Upper lobe of left lung (tissue), 6 donors: ENCODE results near the gene LRRC73. TPM values are rescaled to one million over a fixed set of nuclear protein-coding genes. Genes with fewer than 3 reads are reported as not detected.

ENCODE experiments used
- ATAC-seq, 2 donors: fragments of 200-7000 bp; cut with Tn5 transposase; one replicate each; pipeline ENCODE4 v1.9.1; 2022; ENCODE audit warnings: mild to moderate bottlenecking in 2 of 2, moderate library complexity in 2 of 2; ENCODE audit not compliant: low FRiP score in 2 of 2
- DNase-seq, 2 donors: peaks; one replicate each; pipeline ENCODE4 v3.0.0-alpha.2; 2019 to 2020
- H3K27ac ChIP-seq, 4 donors: fragments of 200-600 bp; sonication (generic); one replicate each; pipeline ENCODE4 v1.5.1; 2016 to 2019
- H3K27me3 ChIP-seq, 4 donors: fragments of 200-600 bp; sonication (generic); one replicate each; pipeline ENCODE4 v1.5.1; 2017 to 2019
- H3K36me3 ChIP-seq, 4 donors: fragments of 200-600 bp; sonication (generic); one replicate each; pipeline ENCODE4 v1.5.1; 2016 to 2019
- H3K4me1 ChIP-seq, 4 donors: fragments of 200-600 bp; sonication (generic); one replicate each; pipeline ENCODE4 v1.5.1; 2018 to 2019
- H3K4me3 ChIP-seq, 4 donors: fragments of 200-600 bp; sonication (generic); one replicate each; pipeline ENCODE4 v1.5.1; 2017 to 2019; ENCODE audit warnings: mild to moderate bottlenecking in 2 of 4, moderate library complexity in 1 of 4
- H3K9me3 ChIP-seq, 4 donors: fragments of 200-600 bp; sonication (generic); one replicate each; pipeline ENCODE4 v1.5.1; 2018 to 2019
- CTCF ChIP-seq, 6 experiments: fragments of 450-650 bp in 4 of 6; fragments of 200-600 bp in 2 of 6; sonication (generic) in 2 of 6; IDR thresholded peaks; one replicate each; pipeline ENCODE4 v1.5.1; 2016 to 2019; ENCODE audit warnings: antibody characterized with exemption in 6 of 6
- EP300 ChIP-seq, 4 donors: sonication (generic); formaldehyde crosslinking; IDR thresholded peaks; one replicate each; pipeline ENCODE4 v1.5.1; 2017; ENCODE audit warnings: antibody characterized with exemption in 4 of 4, control low read depth in 2 of 4
- POLR2A ChIP-seq, 4 donors: fragments of 450-650 bp; IDR thresholded peaks; one replicate each; pipeline ENCODE4 v1.5.1; 2016 to 2017; ENCODE audit warnings: antibody characterized with exemption in 4 of 4, mild to moderate bottlenecking in 2 of 4
- POLR2AphosphoS5 ChIP-seq, 2 donors: sonication (generic); formaldehyde crosslinking; IDR thresholded peaks; one replicate each; pipeline ENCODE4 v1.5.1; 2017; ENCODE audit warnings: antibody characterized with exemption in 2 of 2
- WGBS, 2 donors: methylation state at CpG; one replicate each; pipeline ENCODE4 v1.1.5; 2017 to 2018; 5-methylcytosine and 5-hydroxymethylcytosine counted together
- total RNA-seq, 6 donors: library from RNA; depleted of rRNA in 4 of 6; stranded (reverse); fragments of >200 nt in 4 of 6; gene quantifications; one replicate each; pipeline versions ENCODE4 v1.1.0 to v1.2.1, GENCODE V29; 2016 to 2021
- donor health status: DM: no; HTN: no; CAD: no; lungs with moderate emphysema.
- donor health status: DM: no; HTN: yes; CAD: no; lungs with severe emphysema.

The LRRC73 gene
- total RNA-seq, 6 donors from 2014 or later, result 0.34 to 3.4 (median 2.5) TPM

GRCh38 chr6:43511824-43512415 is 1.8 kb upstream of the LRRC73 start:
- peaks cover 29 to 58% (median 46%) of the 10 kb centered on the region in 4 donors for H3K4me1 ChIP-seq
- H3K27ac ChIP-seq, result no peak overlapping the region
- WGBS, 2 donors, result 70 to 81% methylated on average over 11 of the region's 11 CpGs
- ATAC-seq (no peak), DNase-seq (no peak)
- no peaks in the 10 kb centered on the region for H3K9me3 ChIP-seq
- no peak overlapping the region for H3K4me3 ChIP-seq
- peaks cover 18 to 49% (median 41%) of the 10 kb centered on the region in 4 donors for H3K36me3 ChIP-seq
- peaks cover 0 to 8% (median 5%) of the 10 kb centered on the region in 4 donors for H3K27me3 ChIP-seq
- no peak for TF ChIP-seq CTCF (IDR thresholded peaks at IDR 0.05)
- TF ChIP-seq POLR2AphosphoS5 (IDR thresholded peaks at IDR 0.05), result no peak
- TF ChIP-seq EP300 (IDR thresholded peaks at IDR 0.05), result no peak
- no peak for TF ChIP-seq POLR2A (IDR thresholded peaks at IDR 0.05)

- peaks cover 18 to 53% (median 42%) of the 10 kb centered on the region in 4 donors for H3K36me3 ChIP-seq
- peak overlapping the region in 3 of 4 donors; percentile 45 to 69 (median 50) for H3K27ac ChIP-seq
- no peaks in the 10 kb centered on the region for H3K9me3 ChIP-seq
- DNase-seq, result no peak
- ATAC-seq, result no peak
- peaks cover 31 to 58% (median 45%) of the 10 kb centered on the region in 4 donors for H3K4me1 ChIP-seq
- H3K27me3 ChIP-seq, result peaks cover 0 to 8% (median 5%) of the 10 kb centered on the region in 4 donors
- TF ChIP-seq CTCF (IDR thresholded peaks at IDR 0.05) (no peak), EP300 (IDR thresholded peaks at IDR 0.05) (no peak), POLR2A (IDR thresholded peaks at IDR 0.05) (no peak), POLR2AphosphoS5 (IDR thresholded peaks at IDR 0.05) (no peak)
- WGBS, 2 donors, result 67 to 88% methylated on average over 5 to 10 of the region's 10 CpGs
- H3K4me3 ChIP-seq, result peak overlapping the region in 3 of 4 donors; percentile 73 to 79 (median 74)
These were observed 649 bp upstream of the LRRC73 start for GRCh38 chr6:43510827-43511163.

GRCh38 chr6:43509142-43509983 is 783 bp downstream of the LRRC73 start:
- ATAC-seq (peak in 1 of 2 donors; percentile 6), DNase-seq (no peak)
- WGBS, 2 donors, result 12 to 45% methylated on average over 12 to 62 of the region's 69 CpGs
- H3K4me1 ChIP-seq, result peaks cover 19 to 44% (median 30%) of the 10 kb centered on the region in 4 donors
- H3K4me3 ChIP-seq, result peak overlapping the region; percentile 73 to 79 (median 76)
- H3K36me3 ChIP-seq, result peaks cover 18 to 55% (median 47%) of the 10 kb centered on the region in 4 donors
- no peak for TF ChIP-seq POLR2A (IDR thresholded peaks at IDR 0.05)
- TF ChIP-seq CTCF (IDR thresholded peaks at IDR 0.05), result no peak
- TF ChIP-seq POLR2AphosphoS5 (IDR thresholded peaks at IDR 0.05), result no peak
- TF ChIP-seq EP300 (IDR thresholded peaks at IDR 0.05), result no peak
- peaks cover 0 to 8% (median 5%) of the 10 kb centered on the region in 4 donors for H3K27me3 ChIP-seq
- peak overlapping the region in 2 of 4 donors; percentile 50 to 69 for H3K27ac ChIP-seq
- no peaks in the 10 kb centered on the region for H3K9me3 ChIP-seq

GRCh38 chr6:43508481-43509141 is 1.5 kb downstream of the LRRC73 start:
- Histone ChIP-seq H3K9me3 (no peaks in the 10 kb centered on the region), H3K27me3 (peaks cover 0 to 8% (median 5%) of the 10 kb centered on the region in 4 donors), H3K27ac (no peak overlapping the region), H3K36me3 (peaks cover 17 to 55% (median 48%) of the 10 kb centered on the region in 4 donors), H3K4me3 (peak overlapping the region in 1 of 4 donors; percentile 79), H3K4me1 (peaks cover 15 to 42% (median 27%) of the 10 kb centered on the region in 4 donors)
- DNase-seq (no peak), ATAC-seq (no peak)
- WGBS, 2 donors, result 67 to 78% methylated on average over 8 of the region's 8 CpGs
- TF ChIP-seq CTCF (IDR thresholded peaks at IDR 0.05) (no peak), POLR2AphosphoS5 (IDR thresholded peaks at IDR 0.05) (no peak), POLR2A (IDR thresholded peaks at IDR 0.05) (no peak), EP300 (IDR thresholded peaks at IDR 0.05) (no peak)
